ENCODE measurements around the gene AREG. TPM values are rescaled to one million over a fixed set of nuclear protein-coding genes. Genes with fewer than 3 reads are reported as not detected.

The AREG gene
- total RNA-seq, 1 donor from 2014 or later, result not detected

GRCh38 chr4:74481891-74482609 is 37.1 kb downstream of the AREG start:
- Mint-ChIP-seq H3K9me3 (ENCODE audit: unreplicated experiment) (no peaks in the 10 kb centered on the region), H3K27me3 (ENCODE audit: unreplicated experiment) (no peaks in the 10 kb centered on the region), H3K4me1 (ENCODE audit: low read depth, unreplicated experiment) (no peaks in the 10 kb centered on the region), H3K36me3 (ENCODE audit: unreplicated experiment) (no peaks in the 10 kb centered on the region), H3K27ac (ENCODE audit: unreplicated experiment) (no peak overlapping the region), H3K4me3 (ENCODE audit: unreplicated experiment) (no peak overlapping the region)
- TF ChIP-seq CTCF (IDR thresholded peaks at IDR 0.05; ENCODE audit: partially characterized antibody, unreplicated experiment), result no peak
- DNase-seq, result no peak

DNA sequence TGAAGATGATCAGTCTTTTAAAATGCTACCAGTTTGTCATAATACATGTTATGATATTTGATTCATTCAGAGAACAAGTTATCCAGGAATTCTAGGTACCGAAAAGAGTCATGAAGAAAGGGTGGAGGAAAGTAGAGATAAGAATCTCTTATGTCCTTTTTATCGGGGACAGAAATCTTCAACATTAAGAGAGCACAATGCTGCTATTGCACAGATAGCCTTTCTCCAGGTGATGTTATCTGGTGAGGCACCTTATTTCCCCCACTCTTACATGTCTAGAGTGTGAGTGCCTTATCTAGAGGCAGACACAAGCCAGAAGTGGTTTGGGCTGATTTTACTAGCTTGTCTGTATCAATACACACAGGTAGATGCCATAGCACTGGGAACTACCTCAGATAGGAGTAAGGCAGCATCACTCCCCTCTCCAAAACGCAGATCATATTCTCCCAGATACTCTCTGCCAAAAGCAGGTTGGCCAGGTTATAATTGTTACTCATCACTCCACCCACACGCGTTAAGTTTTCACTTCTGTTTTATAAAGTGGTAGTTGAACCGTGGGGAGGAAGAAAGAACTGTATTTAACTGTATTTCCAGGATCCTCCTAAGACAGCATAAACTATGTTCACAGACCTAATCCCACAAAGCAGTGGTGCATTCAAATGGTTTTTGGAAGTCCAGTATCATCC is 38.4 kb downstream of the AREG start:
- no peak for TF ChIP-seq CTCF (IDR thresholded peaks at IDR 0.05; ENCODE audit: partially characterized antibody, unreplicated experiment)
- no peak overlapping the region for H3K4me3 Mint-ChIP-seq (ENCODE audit: unreplicated experiment)
- no peaks in the 10 kb centered on the region for H3K36me3 Mint-ChIP-seq (ENCODE audit: unreplicated experiment)
- no peaks in the 10 kb centered on the region for H3K27me3 Mint-ChIP-seq (ENCODE audit: unreplicated experiment)
- H3K9me3 Mint-ChIP-seq (ENCODE audit: unreplicated experiment), result no peaks in the 10 kb centered on the region
- no peak overlapping the region for H3K27ac Mint-ChIP-seq (ENCODE audit: unreplicated experiment)
- no peaks in the 10 kb centered on the region for H3K4me1 Mint-ChIP-seq (ENCODE audit: low read depth, unreplicated experiment)
- no peak for DNase-seq

DNA sequence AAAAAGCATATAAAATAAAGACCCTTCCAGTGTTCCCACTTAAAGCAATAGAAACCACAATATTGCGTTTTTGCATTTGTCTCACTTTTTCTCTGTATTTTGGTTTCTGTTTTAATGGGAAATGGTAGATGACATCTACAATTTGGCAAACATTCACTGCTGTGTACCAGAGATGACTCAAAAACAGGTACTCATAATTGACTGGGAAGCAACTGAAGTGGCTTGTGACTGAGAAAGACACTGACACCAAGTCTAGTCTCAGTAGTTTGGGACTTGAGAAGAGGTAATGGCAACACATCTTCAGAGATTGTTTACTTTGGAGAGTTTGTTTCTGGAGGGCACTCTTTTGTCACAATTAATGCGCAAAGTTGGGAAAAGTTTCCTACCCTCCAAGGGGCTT is 42.0 kb downstream of the AREG start:
- H3K4me3 Mint-ChIP-seq (ENCODE audit: unreplicated experiment), result no peak overlapping the region
- no peaks in the 10 kb centered on the region for H3K27me3 Mint-ChIP-seq (ENCODE audit: unreplicated experiment)
- no peak for DNase-seq
- no peaks in the 10 kb centered on the region for H3K36me3 Mint-ChIP-seq (ENCODE audit: unreplicated experiment)
- no peak for TF ChIP-seq CTCF (IDR thresholded peaks at IDR 0.05; ENCODE audit: partially characterized antibody, unreplicated experiment)
- H3K9me3 Mint-ChIP-seq (ENCODE audit: unreplicated experiment), result no peaks in the 10 kb centered on the region
- H3K4me1 Mint-ChIP-seq (ENCODE audit: low read depth, unreplicated experiment), result no peaks in the 10 kb centered on the region
- H3K27ac Mint-ChIP-seq (ENCODE audit: unreplicated experiment), result no peak overlapping the region

DNA sequence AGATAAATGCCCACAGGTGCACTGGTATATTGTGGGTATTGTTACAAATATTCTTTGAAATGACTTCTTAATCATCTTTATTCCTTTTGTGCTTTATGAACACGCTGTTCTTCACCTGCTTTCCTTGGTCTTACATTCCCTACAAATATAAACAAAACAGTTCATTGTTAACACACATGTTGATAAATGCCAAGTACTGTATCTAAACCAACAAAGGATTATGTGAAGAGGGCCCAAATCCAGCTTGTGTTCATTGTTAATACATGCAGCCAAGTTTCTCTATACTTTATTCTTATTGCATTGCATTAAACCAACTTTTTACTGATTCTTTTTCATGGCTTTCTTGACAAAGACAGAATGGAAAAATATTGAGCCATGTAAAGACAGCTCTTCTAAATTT is 42.8 kb downstream of the AREG start:
- no peak for DNase-seq
- H3K27me3 Mint-ChIP-seq (ENCODE audit: unreplicated experiment), result no peaks in the 10 kb centered on the region
- H3K27ac Mint-ChIP-seq (ENCODE audit: unreplicated experiment), result no peak overlapping the region
- H3K4me3 Mint-ChIP-seq (ENCODE audit: unreplicated experiment), result no peak overlapping the region
- H3K4me1 Mint-ChIP-seq (ENCODE audit: low read depth, unreplicated experiment), result no peaks in the 10 kb centered on the region
- H3K9me3 Mint-ChIP-seq (ENCODE audit: unreplicated experiment), result no peaks in the 10 kb centered on the region
- no peaks in the 10 kb centered on the region for H3K36me3 Mint-ChIP-seq (ENCODE audit: unreplicated experiment)
- TF ChIP-seq CTCF (IDR thresholded peaks at IDR 0.05; ENCODE audit: partially characterized antibody, unreplicated experiment), result no peak

DNA sequence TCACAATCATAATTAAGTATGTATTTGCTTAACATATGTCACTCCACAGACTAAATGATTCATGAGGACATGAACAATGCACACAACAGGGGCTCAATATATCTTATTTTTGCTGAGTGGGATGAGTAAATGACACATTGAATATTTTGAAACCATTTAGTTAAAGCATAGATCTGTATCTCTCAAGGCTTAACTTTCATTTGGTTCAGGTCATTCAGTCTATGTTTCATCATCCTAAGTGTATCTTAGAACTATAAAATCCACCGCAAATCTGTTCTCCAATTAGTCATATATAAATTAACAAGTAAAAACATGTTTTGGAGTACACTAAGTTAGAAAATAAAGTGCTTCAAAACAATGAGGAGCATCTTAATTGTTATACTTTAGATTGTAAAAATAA is 45.8 kb downstream of the AREG start:
- H3K27me3 Mint-ChIP-seq (ENCODE audit: unreplicated experiment), result no peaks in the 10 kb centered on the region
- TF ChIP-seq CTCF (IDR thresholded peaks at IDR 0.05; ENCODE audit: partially characterized antibody, unreplicated experiment), result no peak
- H3K36me3 Mint-ChIP-seq (ENCODE audit: unreplicated experiment), result no peaks in the 10 kb centered on the region
- no peak overlapping the region for H3K27ac Mint-ChIP-seq (ENCODE audit: unreplicated experiment)
- H3K4me1 Mint-ChIP-seq (ENCODE audit: low read depth, unreplicated experiment), result no peaks in the 10 kb centered on the region
- DNase-seq, result no peak
- H3K4me3 Mint-ChIP-seq (ENCODE audit: unreplicated experiment), result no peak overlapping the region
- H3K9me3 Mint-ChIP-seq (ENCODE audit: unreplicated experiment), result no peaks in the 10 kb centered on the region

All from glutamatergic neuron (in vitro differentiated cells).